ENCODE data around the gene PCDH1.
"Not testable (repeated sequence)": the region's sequence is repeated elsewhere in the genome, so short reads cannot be mapped to it uniquely, and the experiment has no call there.

Gene PCDH1

DNA sequence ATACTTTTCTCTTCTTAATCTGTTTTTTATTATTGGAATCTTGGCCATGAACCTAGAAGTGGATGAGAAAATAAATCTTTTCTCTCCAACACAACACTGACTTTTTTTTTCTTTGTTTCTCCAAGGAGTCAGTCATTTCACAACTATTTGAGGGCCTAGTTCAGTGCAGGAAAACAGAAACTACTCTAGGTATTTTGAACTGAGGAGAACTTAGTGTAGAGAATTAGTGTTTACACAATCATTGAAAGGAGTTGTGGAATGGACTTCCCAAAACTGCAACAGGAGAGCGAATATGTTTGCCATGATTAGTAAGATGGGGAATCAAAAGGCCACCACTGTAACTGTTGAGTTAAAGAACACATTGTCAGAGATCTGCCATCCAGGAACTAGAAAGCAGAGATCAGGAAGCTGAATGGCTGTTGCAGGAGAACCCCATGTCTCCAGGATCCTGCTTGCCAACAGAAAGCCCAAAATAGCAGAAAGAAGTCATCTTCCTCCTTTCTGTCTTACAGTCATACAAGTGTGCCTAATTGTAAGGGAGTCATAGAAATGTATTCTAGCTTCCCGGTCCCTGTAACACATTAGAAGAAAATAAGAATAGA is 20.3 kb upstream of the PCDH1 start:
- DNase-seq (ENCODE audit: low read depth), result no peak

- DNase-seq (ENCODE audit: low read depth), result no peak
Observed at GRCh38 chr5:141897425-141897824, 19.2 kb upstream of the PCDH1 start.

DNA sequence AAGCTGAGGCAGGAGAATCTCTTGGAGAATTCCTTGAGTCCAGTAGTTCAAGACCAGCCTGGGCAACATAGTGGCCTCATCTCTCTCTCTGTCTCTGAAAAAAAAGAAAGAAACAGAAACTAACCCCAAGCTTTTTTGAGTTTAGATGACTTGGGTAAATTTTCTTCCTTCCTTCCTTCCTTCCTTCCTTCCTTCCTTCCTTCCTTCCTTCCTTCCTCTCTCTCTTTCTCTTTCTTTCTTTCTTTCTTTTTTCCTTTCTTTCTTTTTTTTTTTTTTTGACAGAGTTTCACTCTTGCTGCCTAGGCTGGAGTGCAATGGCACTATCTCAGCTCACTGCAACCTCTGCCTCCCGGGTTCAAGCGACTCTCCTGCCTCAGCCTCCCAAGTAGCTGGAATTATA is 12.2 kb upstream of the PCDH1 start:
- not testable (repeated sequence) for DNase-seq (ENCODE audit: low read depth)

DNA sequence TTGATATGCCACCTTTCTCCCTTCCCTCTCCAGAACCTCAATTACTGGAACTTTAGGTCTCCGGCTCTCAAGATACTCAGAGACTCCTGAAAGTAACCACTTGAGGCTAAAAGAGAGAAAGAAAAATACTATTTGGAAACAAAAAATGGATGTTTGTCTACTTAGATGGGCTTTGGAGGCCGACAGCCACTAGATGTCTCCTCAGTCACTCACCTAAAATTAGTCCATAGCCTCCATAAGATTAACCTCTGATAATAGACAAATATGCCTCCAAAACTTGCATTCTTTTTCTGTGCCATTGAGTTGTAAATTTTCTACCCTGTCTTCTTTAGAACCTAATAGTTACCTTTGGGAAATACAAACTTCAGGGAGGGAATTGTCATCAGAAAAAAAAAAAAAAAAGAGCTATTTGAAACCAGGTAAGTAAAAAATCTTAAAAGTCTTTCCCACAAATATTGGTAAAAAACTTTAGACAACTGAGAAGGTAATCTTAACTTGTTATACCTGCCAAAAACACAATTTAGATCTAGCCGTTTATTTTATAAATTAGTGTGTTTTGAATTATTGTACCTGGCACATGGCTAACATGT is 11.2 kb upstream of the PCDH1 start:
- no peak for DNase-seq (ENCODE audit: low read depth)

DNA sequence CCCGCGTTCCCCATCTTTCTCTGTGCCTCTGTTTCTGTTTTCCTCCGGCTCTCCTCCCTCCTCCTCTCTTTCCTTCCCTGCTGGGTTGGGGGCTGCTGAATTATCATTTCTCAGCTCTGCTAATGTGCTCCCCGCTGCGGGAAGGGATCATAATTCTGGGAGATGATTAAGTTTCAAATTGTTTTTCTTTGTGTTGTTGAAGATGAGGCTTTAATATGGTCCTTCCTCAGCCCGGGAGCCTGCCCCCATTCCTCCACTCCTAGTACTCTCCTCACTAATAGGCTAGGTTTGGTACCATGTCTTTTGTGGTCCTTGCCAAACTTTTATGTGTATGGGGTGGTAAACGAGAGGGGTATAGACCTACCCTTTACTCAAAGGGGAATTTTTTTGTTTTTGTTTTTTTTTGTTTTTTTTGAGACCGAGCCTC is 5.7 kb upstream of the PCDH1 start:
- DNase-seq (ENCODE audit: low read depth), result no peak

DNA sequence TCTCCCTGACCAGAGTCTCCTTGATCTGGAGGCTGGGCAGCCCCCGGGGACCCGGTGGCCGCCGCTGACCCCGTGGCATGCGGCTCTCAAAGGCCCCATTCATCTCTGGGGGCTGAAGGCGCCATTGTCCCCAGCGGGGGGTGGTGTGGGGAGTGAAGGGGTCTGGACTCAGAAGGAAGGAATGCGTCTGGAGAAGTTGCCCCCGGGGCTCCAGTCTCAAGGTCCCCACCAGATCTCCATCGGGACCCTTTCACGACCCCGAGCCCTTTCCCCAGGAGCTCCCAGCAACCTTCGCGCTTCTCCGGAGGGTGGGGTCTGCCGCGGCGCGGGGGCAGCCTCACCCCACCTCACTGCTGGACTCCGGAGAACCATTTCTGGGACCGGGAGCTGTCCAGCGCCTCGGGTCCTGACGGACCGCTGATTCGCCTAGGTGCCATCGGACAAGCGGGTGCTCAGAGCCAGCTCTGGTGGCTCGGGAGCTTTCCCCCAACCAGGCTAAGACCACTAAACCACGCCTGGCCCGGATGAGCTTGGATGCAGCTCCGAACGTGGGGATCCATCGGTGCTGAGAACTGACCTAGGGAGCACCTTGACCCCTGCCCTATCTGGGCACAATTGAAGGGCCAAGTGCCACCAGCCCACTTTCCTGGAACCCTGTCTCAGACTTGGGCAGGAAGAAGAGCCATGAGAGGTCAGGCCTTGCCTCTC is 5.1 kb upstream of the PCDH1 start:
- DNase-seq (ENCODE audit: low read depth), result no peak

- DNase-seq (ENCODE audit: low read depth), result no peak
Observed at GRCh38 chr5:141882594-141883183, 4.5 kb upstream of the PCDH1 start.

- no peak for DNase-seq (ENCODE audit: low read depth)
Observed at GRCh38 chr5:141881886-141882285, 3.7 kb upstream of the PCDH1 start.

DNA sequence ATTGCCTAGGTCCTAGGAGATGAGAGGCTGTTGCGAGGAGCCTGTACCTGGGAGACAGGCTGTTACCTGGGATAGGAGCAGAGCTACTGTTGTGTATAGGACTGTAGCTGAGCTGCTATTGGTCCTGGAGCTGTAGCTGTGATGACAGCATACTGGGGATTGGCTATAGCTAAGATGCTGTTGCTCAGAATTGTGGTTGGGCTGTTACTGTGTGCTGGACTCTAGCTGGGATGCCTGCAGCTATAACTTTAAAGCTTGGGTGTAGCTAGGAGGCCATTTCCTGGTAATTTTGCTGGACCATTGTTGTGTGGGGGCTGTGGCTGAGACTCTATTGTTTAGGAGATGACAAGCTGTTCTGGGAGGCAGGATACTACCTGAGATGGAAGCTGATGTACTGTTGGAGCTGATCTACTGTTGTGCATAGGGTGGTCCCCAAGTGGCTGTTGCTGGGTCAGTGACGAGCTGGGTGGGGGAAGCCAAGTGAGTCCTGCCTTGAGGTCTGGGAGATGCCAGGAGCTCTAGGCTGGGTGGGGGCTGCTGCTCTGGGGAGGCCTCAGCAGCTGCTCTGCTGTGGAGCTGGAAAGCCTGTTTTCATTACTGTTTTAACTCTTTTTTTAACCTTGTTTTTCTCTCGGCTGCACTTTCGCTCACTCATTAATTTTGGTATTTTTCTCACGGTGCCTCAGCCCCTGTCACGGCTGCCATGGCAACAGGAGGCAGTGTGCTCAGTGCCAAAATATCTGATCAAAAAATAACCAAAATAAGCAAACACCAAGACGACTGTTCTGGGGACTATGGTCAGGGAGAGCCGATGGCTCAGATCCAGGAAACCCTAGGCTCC is 3.0 kb upstream of the PCDH1 start:
- no peak for DNase-seq (ENCODE audit: low read depth)

- DNase-seq (ENCODE audit: low read depth), result no peak
Observed at GRCh38 chr5:141879941-141880738, 1.9 kb upstream of the PCDH1 start.

DNA sequence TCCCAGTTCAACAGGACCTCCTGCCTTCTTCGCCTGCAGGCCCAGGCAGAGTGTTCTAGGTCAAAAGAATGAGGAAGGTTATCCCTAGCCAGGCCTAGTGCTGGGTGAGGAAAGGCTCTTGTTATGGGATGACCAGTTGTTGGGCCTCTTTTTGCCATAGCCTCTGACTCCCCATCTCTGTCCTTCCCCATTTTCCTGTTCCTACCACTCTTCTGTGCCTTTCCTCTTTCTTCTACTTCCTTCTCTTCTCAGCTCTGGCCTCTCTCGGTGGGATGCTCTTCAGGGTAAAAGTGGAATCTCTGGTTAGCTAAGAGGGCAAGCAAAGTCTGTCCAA is 1.2 kb upstream of the PCDH1 start:
- no peak for DNase-seq (ENCODE audit: low read depth)

DNA sequence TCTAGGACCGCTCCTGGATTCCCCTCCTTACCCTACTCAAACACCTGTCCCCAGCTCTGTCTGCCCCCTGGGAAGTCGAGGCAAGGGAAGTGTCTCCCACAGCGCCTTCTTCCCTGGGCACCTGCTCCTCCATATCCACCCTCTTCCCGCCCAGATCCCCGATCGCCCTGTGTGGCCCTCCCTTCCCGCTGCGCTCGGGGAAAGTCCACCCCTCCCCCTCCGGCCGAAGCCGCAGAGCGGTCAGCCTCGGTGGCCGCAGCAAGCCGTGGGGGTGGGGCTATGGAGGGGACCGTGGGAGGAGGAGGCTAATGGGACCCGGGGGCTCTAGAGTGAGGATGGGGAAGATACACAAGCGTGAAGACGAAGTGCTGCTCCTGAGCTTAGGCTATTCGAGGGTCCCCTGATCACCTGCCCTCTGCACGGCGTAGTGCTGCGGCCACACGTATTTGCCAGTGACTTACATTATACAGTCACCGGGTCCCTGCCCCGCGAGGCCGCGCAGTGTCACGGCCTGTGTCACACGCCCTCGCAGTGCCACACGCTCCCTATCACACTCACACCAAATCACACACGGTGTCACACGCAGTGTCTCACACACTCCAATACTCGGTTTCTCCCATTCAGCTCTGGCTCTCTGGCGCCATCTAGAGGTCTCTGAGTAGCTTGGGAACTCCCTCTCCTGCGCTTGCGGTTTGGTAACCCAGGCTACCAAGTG is 658 bp upstream of the PCDH1 start:
- DNase-seq (ENCODE audit: low read depth), result peak; percentile 77

GRCh38 chr5:141877356-141878185 is 639 bp downstream of the PCDH1 start:
- no peak for DNase-seq (ENCODE audit: low read depth)

DNA sequence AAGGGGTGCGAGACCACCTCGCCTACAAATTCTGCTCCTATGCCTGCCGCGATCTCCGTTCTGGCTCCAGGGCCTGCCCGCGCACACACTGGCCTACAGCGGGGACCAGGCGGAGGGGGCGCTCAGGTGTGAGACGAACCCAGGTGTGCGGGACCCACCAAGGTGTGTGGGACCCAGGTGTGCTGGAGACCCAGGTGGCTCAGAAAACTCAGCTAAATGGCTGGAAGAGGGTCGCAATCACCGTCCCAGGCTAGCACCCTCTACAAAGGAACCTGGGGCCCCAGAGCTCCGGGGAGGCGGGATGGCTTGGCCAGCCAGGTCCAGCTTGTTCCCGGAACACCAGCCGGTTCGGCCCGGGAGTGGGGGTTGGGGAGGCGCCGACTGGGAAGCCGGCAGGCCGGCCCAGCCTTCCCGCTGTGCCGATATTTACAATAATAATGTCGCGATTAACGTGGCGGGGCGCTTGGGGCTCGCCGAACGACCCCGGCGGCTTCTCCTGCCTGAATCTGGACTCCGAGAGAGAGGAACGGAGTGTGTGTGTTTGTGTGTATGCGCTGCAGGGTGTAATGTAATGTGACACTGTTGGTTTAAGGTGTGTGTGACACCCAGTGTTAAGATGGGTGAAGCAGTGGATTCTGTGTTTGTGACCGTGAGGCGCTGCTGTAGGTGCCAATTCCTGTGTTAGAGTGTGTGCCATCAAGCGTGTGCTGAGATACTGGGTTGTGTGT is 1.4 kb downstream of the PCDH1 start:
- DNase-seq (ENCODE audit: low read depth), result no peak

DNA sequence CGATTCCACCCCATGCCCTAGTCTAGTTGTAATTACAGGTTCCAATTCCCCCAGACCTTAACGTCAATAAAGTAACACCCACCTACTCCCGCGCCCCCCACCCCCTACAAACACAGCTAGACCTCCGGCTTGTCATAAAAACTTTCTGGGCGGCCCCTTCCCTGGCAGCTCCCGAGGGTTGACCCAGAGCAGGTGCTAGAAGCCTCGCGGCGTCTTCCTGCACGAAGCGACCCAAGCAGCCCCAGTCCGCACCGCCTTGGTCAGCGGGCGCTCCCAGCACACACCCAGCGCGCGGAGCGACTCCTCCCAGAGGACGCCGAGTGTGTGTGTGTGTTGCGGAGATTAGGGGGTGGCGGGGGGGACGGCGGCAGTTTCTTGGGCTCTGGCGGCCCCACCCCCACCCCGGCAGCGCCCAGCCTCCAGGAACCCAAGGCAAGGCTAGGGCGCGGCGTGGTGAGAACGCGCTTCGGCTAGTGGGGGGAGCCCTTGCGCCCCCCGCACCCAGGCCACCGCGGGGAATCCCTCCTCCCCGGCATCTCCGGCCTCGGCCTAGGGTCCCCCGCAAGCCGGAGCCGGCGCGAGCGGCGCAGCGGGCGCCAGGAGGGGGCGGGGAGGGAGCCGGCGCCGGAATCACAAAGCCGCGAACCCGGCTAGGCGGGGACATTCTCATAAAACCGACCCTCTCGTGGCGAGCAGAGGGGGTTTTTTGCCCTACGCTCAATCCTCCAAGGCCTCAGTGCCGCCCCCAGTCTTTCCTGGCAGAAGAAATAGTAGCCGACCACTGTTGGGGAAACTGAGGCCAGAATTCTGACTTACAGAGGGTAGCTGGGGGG is 2.2 kb downstream of the PCDH1 start:
- DNase-seq (ENCODE audit: low read depth), result no peak

GRCh38 chr5:141875022-141875740 is 3.0 kb downstream of the PCDH1 start:
- no peak for DNase-seq (ENCODE audit: low read depth)

- no peak for DNase-seq (ENCODE audit: low read depth)
Observed at GRCh38 chr5:141874262-141874964, 3.8 kb downstream of the PCDH1 start.
